VCaP (cell line): ENCODE results near the gene SMYD3.

Source experiments
- H3K27ac ChIP-seq: fragments of 450-650 bp; 2 replicates; pipeline ENCODE4 v1.5.1; 2017
- TF ChIP-seq, protein P1 (sequence below): fragments of 450-650 bp; conservative IDR thresholded peaks from 2 replicates; pipeline ENCODE4 v1.5.1; 2017; ENCODE audit warnings: mild to moderate bottlenecking, moderate library complexity

The SMYD3 gene

DNA sequence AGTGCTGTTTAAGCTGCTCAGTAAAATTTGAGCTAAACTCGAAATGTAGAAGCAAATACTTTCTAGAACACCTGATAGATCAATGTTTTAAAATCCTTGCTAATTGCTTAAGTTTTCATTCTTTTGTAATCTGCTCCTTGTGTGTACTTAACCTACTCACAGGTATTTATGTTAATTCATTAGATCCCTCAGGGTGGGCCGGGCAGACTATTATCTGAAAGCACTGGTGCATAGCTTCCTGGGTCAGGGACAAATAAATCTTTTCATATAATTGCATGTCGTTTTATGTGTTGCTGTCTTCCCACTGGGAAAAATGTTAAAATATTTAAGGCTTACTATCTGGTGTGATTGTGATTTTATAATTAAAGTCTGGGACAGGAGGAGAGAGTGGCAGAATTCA lies 440.5 kb downstream of the SMYD3 start:
- H3K27ac ChIP-seq: peak overlapping the region; percentile 66
- TF ChIP-seq, protein P1, sequence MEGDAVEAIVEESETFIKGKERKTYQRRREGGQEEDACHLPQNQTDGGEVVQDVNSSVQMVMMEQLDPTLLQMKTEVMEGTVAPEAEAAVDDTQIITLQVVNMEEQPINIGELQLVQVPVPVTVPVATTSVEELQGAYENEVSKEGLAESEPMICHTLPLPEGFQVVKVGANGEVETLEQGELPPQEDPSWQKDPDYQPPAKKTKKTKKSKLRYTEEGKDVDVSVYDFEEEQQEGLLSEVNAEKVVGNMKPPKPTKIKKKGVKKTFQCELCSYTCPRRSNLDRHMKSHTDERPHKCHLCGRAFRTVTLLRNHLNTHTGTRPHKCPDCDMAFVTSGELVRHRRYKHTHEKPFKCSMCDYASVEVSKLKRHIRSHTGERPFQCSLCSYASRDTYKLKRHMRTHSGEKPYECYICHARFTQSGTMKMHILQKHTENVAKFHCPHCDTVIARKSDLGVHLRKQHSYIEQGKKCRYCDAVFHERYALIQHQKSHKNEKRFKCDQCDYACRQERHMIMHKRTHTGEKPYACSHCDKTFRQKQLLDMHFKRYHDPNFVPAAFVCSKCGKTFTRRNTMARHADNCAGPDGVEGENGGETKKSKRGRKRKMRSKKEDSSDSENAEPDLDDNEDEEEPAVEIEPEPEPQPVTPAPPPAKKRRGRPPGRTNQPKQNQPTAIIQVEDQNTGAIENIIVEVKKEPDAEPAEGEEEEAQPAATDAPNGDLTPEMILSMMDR: no peak

DNA sequence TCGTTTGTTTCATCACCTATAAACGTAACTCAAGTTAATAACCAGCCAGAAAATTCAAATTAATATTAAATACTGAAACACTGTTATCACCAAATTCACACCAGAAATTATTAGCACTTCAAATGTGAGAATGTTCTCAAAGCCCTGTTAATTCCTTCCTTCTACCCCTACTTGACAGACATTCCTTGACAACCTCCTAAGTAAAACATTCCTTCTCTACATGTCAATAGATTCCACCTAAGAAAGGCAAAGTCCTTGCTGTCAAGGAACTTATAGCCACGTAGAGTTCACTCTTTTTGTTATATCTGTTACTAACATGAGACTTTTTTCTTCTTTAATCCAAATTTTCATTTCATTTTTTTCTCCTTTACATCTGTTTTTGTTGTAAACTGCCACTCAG lies 441.5 kb downstream of the SMYD3 start:
- TF ChIP-seq, protein P1: no peak
- no peak overlapping the region; the same call in 1 of the 2 replicates for H3K27ac ChIP-seq

DNA sequence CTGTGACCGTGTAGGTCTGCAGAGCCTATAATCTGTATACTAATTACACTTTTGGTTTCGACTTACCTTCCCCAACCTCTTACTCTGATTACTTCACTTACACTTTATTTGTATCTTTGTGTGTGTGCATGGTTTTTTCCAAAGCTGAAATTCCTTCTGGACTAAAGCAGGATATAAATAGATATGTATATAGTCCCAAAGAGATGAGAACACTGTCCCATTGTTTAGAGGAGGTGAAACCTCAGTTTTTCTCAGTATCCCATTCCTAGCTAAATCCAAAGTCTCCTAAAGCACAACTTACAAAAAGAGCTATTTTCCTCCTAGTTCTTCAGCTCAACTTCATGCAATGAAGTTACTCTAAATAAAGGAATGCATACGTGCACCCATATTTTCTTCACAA lies 442.2 kb downstream of the SMYD3 start:
- H3K27ac ChIP-seq: no peak overlapping the region
- TF ChIP-seq, protein P1: no peak

DNA sequence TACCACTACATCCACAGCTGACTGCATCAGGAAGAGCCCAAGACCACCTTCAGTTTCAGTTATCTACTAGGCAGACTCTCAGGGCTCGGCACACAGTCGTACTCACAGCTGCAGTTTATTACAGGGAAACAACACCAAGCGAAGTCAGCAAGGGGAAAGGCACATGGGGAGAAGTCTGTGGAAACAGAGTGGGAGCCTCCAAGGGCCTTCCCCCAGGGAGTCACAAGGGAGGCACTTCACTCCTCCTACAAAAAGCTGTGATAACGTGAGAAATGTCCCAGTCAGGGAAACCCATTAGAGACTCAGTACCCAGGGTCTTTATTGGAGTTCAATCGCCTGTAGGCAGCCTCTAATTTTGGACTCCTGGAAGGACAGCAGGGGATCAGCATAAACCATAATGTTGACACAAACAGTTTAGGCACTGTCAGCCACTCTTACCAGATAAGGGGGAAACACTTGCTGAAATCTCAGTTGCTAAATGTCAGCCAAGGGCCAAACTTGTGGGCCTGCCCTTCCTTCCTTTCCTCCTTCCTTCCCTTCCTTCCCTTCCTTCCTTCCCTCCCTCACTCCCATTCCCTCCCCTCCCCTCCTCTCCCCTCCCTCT lies 444.0 kb downstream of the SMYD3 start:
- TF ChIP-seq, protein P1: no peak
- no peak overlapping the region for H3K27ac ChIP-seq

DNA sequence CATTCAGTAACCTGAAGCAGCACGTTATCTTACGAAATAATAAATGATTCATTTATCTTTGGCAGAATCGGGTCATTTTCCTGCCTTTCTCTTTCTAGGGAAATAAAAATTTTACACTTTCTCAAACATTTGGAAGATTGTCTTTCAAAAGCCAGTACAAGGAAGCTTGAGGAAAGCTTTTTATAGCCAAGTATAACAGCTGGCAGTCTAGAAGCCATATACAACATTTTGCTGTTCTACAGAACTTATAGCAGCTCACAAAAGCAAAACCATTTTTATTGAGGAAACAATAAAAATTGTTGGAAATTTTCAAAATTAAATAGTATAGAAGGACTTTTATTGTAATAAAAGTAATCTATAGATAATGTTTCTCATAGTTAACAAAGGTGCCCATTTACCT lies 448.6 kb downstream of the SMYD3 start:
- TF ChIP-seq, protein P1: no peak
- H3K27ac ChIP-seq: no peak overlapping the region

DNA sequence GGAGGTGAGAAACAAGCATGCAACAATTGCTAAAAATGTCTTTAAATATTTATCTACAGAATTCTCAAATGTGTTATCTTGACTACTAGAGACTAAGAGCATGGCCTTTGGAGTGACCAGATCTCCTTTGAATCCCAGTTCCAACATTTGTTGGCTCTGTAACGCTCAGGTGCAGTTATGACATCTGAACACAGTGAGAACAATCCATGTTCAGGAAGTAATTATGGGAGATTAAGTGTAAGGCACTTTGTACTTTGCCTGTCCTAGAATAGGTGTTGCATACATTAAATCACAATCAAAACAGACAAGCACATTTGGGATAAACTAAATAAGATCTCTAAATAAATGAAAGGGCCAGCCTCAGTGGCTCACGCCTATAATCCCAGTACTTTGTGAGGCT lies 454.5 kb downstream of the SMYD3 start:
- peak overlapping the region; percentile 66 for H3K27ac ChIP-seq
- TF ChIP-seq, protein P1: no peak

DNA sequence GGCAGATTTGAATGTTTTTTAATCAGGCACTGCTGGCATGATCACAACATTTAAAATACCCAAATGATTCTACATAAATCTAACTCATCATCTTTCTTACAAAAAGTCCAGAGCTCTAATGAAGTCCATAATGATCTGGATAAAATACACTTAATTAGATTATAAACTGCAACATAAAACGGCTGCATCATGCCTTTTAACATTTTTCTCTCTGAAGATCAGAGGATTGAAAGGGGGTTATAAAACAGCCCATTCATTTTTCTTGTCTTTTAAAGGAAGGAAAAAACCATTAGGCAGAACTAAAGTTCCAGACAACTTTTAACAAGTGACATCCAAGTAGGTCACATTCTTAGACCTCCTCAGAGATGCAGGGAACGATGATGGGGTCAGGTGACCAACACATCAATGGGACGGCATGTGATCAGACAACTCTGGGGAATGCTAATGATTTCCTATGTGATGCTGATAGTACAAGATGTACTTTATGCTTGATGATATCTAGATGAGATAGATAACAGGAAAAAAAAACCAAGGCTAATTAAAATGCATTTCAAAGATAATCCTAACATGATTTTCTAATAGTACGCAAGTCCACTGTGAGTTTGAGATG lies 455.1 kb downstream of the SMYD3 start:
- TF ChIP-seq, protein P1: no peak
- H3K27ac ChIP-seq: peak overlapping the region; percentile 66
